H1 (cell line): ENCODE results near the gene DIPK1B. TPM values are rescaled to one million over a fixed set of nuclear protein-coding genes. Genes with fewer than 3 reads are reported as not detected.
A peak's percentile ranks its signal among the peaks of the same experiment; 100 is the strongest.

ENCODE experiments used
- CTCF ChIA-PET: fragments of 300-600 bp; sonication (Branson Sonifier 250); formaldehyde crosslinking; loops from one replicate; lab custom pipeline; 2021; ENCODE audit not compliant: partially characterized antibody; lab: Charles Lee
- POLR2A ChIA-PET: fragments of 300-600 bp; sonication (Branson Sonifier 250); formaldehyde crosslinking; loops from one replicate; lab custom pipeline; 2021; ENCODE audit warnings: inconsistent platforms; ENCODE audit not compliant: partially characterized antibody; lab: Charles Lee
- DNase-seq, 2 experiments: peaks; one replicate each; pipeline versions ENCODE4 v3.0.0 to v3.0.0-alpha.2; 2010 to 2022; ENCODE audit warnings: low spot score in 2 of 2, low read depth in 1 of 2, mixed read lengths in 1 of 2
- FAIRE-seq: peaks from 2 replicates; lab custom pipeline; 2011; peaks lifted over from hg19 to GRCh38; lab: Jason Lieb, UNC
- H2AFZ ChIP-seq: 2 replicates; pipeline ENCODE4 v1.8.1; 2012; ENCODE audit warnings: low read length, inconsistent platforms
- H2AK5ac ChIP-seq: 2 replicates; pipeline ENCODE4 v1.6.1; 2013; ENCODE audit warnings: low read depth, low read length
- H2BK120ac ChIP-seq: replicated peaks from 2 replicates; pipeline ENCODE3; 2013; ENCODE audit warnings: low read depth, low read length, inconsistent platforms
- H2BK12ac ChIP-seq: 2 replicates; pipeline ENCODE4 v1.6.1; 2013; ENCODE audit warnings: low read depth, low read length
- H2BK15ac ChIP-seq: 2 replicates; pipeline ENCODE4 v1.6.1; 2013; ENCODE audit warnings: low read length
- H2BK20ac ChIP-seq: 2 replicates; pipeline ENCODE4 v1.6.1; 2013; ENCODE audit warnings: low read length
- H2BK5ac ChIP-seq: 2 replicates; pipeline ENCODE4 v1.6.1; 2013; ENCODE audit warnings: low read depth, low read length
- H3K14ac ChIP-seq: 2 replicates; pipeline ENCODE4 v1.6.1; 2013; ENCODE audit warnings: inconsistent platforms; ENCODE audit not compliant: insufficient read length
- H3K18ac ChIP-seq: 2 replicates; pipeline ENCODE4 v1.6.1; 2013; ENCODE audit warnings: low read length; ENCODE audit errors: extremely low read depth
- H3K23ac ChIP-seq: 2 replicates; pipeline ENCODE4 v1.6.1; 2013; ENCODE audit warnings: inconsistent platforms; ENCODE audit not compliant: insufficient read length
- H3K23me2 ChIP-seq: 2 replicates; pipeline ENCODE4 v1.6.1; 2013; ENCODE audit warnings: low read depth, low read length
- H3K27ac ChIP-seq: 2 replicates; pipeline ENCODE4 v1.6.1; 2011; ENCODE audit warnings: low read depth, low read length, inconsistent platforms
- H3K27me3 ChIP-seq, 4 experiments: replicated peaks in 1 of 4; 1 replicate in 1 of 4; 2 replicates in 3 of 4; pipeline versions ENCODE4 v1.6.1 to v1.8.1; 2011 to 2013; ENCODE audit warnings: low read length in 3 of 4, mild to moderate bottlenecking in 3 of 4, inconsistent platforms in 2 of 4, mixed read lengths in 2 of 4, moderate library complexity in 1 of 4; ENCODE audit not compliant: control insufficient read depth in 3 of 4, insufficient read depth in 3 of 4; ENCODE audit errors: extremely low read depth in 1 of 4
- H3K36me3 ChIP-seq, 4 experiments: 2 replicates each; pipeline versions ENCODE4 v1.6.1 to v1.8.1; 2011 to 2013; ENCODE audit warnings: mild to moderate bottlenecking in 4 of 4, low read length in 3 of 4, moderate library complexity in 2 of 4, control low read depth in 1 of 4, inconsistent platforms in 1 of 4; ENCODE audit not compliant: insufficient read depth in 4 of 4, control insufficient read depth in 2 of 4
- H3K4ac ChIP-seq: replicated peaks from 2 replicates; pipeline ENCODE3; 2013; ENCODE audit warnings: low read length, low read depth, mixed read lengths, inconsistent platforms; ENCODE audit not compliant: insufficient read length
- H3K4me1 ChIP-seq, 4 experiments: replicated peaks in 1 of 4; 1 replicate in 1 of 4; 2 replicates in 3 of 4; pipeline versions ENCODE4 v1.6.1 to v1.8.1; 2011 to 2013; ENCODE audit warnings: low read length in 3 of 4, inconsistent platforms in 2 of 4, mixed read lengths in 1 of 4; ENCODE audit not compliant: insufficient read depth in 4 of 4, control insufficient read depth in 3 of 4
- H3K4me2 ChIP-seq, 2 experiments: 2 replicates each; pipeline versions ENCODE4 v1.6.1 to v1.8.1; 2011 to 2013; ENCODE audit warnings: low read depth in 2 of 2, low read length in 2 of 2, control low read depth in 1 of 2, inconsistent platforms in 1 of 2, mild to moderate bottlenecking in 1 of 2; ENCODE audit not compliant: insufficient read depth in 1 of 2
- H3K4me3 ChIP-seq, 4 experiments: fragments of 200-600, 300-600 bp in 1 of 4; sonication (generic), shearing (Covaris generic), sonication (Bioruptor Twin) in 1 of 4; 2 replicates each; pipeline versions ENCODE4 v1.5.1 to v1.8.1; 2011 to 2016; ENCODE audit warnings: low read length in 4 of 4, low read depth in 3 of 4, control low read depth in 2 of 4, inconsistent platforms in 2 of 4, mild to moderate bottlenecking in 2 of 4, mixed read lengths in 1 of 4, moderate library complexity in 1 of 4; ENCODE audit not compliant: insufficient read depth in 2 of 4; ENCODE audit errors: extremely low read depth in 1 of 4
- H3K56ac ChIP-seq: replicated peaks from 2 replicates; pipeline ENCODE3; 2013; ENCODE audit warnings: low read depth, mild to moderate bottlenecking, mixed read lengths, low read length, inconsistent platforms; ENCODE audit not compliant: insufficient read length
- H3K79me1 ChIP-seq: 2 replicates; pipeline ENCODE4 v1.6.1; 2013; ENCODE audit warnings: low read depth, low read length, control low read depth
- H3K79me2 ChIP-seq, 2 experiments: 2 replicates each; pipeline versions ENCODE4 v1.6.1 to v1.8.1; 2012 to 2013; ENCODE audit warnings: low read length in 2 of 2, mild to moderate bottlenecking in 2 of 2, inconsistent platforms in 1 of 2; ENCODE audit not compliant: insufficient read depth in 2 of 2, control insufficient read depth in 1 of 2
- H3K9ac ChIP-seq, 4 experiments: replicated peaks in 1 of 4; 1 replicate in 1 of 4; 2 replicates in 3 of 4; pipeline versions ENCODE4 v1.6.1 to v1.8.1; 2011 to 2013; ENCODE audit warnings: low read depth in 3 of 4, low read length in 3 of 4, control low read depth in 2 of 4, mild to moderate bottlenecking in 2 of 4, moderate library complexity in 2 of 4, inconsistent platforms in 1 of 4; ENCODE audit errors: extremely low read depth in 1 of 4
- H3K9me3 ChIP-seq, 2 experiments: 2 replicates each; pipeline versions ENCODE4 v1.6.1 to v1.8.1; 2012 to 2013; ENCODE audit warnings: mild to moderate bottlenecking in 2 of 2, moderate library complexity in 2 of 2, control low read depth in 1 of 2, inconsistent platforms in 1 of 2, low read depth in 1 of 2, low read length in 1 of 2, mixed read lengths in 1 of 2; ENCODE audit not compliant: insufficient read depth in 2 of 2
- H4K20me1 ChIP-seq, 2 experiments: replicated peaks in 1 of 2; 2 replicates each; pipeline versions ENCODE3 to v1.8.1; 2011 to 2013; ENCODE audit warnings: inconsistent platforms in 2 of 2, low read length in 2 of 2, mild to moderate bottlenecking in 1 of 2; ENCODE audit not compliant: insufficient read depth in 2 of 2, control insufficient read depth in 1 of 2
- H4K5ac ChIP-seq: 2 replicates; pipeline ENCODE4 v1.6.1; 2013; ENCODE audit warnings: low read length, low read depth, mixed read lengths, inconsistent platforms; ENCODE audit not compliant: insufficient read length
- H4K8ac ChIP-seq: 2 replicates; pipeline ENCODE4 v1.8.0; 2013; ENCODE audit warnings: mild to moderate bottlenecking, moderate library complexity, low read length, inconsistent platforms; ENCODE audit not compliant: insufficient read depth; ENCODE audit errors: extremely low read depth
- H4K91ac ChIP-seq: replicated peaks from 2 replicates; pipeline ENCODE3; 2013; ENCODE audit warnings: low read length, mixed read lengths, inconsistent platforms; ENCODE audit not compliant: insufficient read length
- CHD2 ChIP-seq: IDR thresholded peaks from 2 replicates; pipeline ENCODE4 v1.6.1; 2012; ENCODE audit warnings: low read length, improper control_type of control experiment
- FOSL1 ChIP-seq: IDR thresholded peaks from 2 replicates; pipeline ENCODE4 v1.6.1; 2011; ENCODE audit warnings: mild to moderate bottlenecking, low read depth, low read length, moderate library complexity; ENCODE audit not compliant: insufficient read depth
- PHF8 ChIP-seq: fragments of 200-600 bp; sonication (generic); conservative IDR thresholded peaks from 2 replicates; pipeline ENCODE4 v1.7.1; 2012; ENCODE audit warnings: low read depth, mild to moderate bottlenecking, inconsistent platforms, low read length, moderate library complexity
- TCF12 ChIP-seq: IDR thresholded peaks from 2 replicates; pipeline ENCODE4 v1.6.1; 2011; ENCODE audit warnings: low read depth, mild to moderate bottlenecking, low read length
- WGBS, 2 experiments: shearing (Covaris generic) in 1 of 2; methylation state at CpG; one replicate each; pipeline versions ENCODE4 v1.1.6 to v1.1.7; 2013 to 2015; ENCODE audit warnings: low lambda C conversion rate in 2 of 2, mixed read lengths in 2 of 2, inconsistent platforms in 1 of 2, low coverage in 1 of 2, missing lambda C conversion rate in 1 of 2; ENCODE audit not compliant: insufficient replicate concordance in 2 of 2, insufficient coverage in 1 of 2, insufficient read length in 1 of 2; ENCODE audit errors: extremely low coverage in 1 of 2, missing lambda C conversion rate in 1 of 2; 5-methylcytosine and 5-hydroxymethylcytosine counted together
- polyA plus RNA-seq, 7 experiments: library from polyadenylated mRNA; depleted of rRNA in 3 of 7; stranded (reverse) in 5 of 7; unstranded in 2 of 7; fragments of >200 nt in 5 of 7; fragments of 200-250 nt in 2 of 7; gene quantifications; 1 replicate in 5 of 7; 2 replicates in 1 of 7; 4 replicates in 1 of 7; pipeline versions ENCODE4 v1.2.1 to v1.2.3, GENCODE V29; 2011 to 2013; ENCODE audit warnings: missing spikeins in 2 of 7, mixed read lengths in 2 of 7
- total RNA-seq: library from RNA; stranded (reverse); fragmentation: NEBNext Ultra II Directional; extraction: Animal tissue kit (Norgen Biotek cat#: 25700); gene quantifications from 2 replicates; pipeline ENCODE4 v1.2.1, GENCODE V29; 2021

Gene DIPK1B
- total and polyA plus RNA-seq, 2 of the 8 experiments (the other 6 are each of a cell fraction or from before 2014, with no cell fraction given): 32.3 to 64.8 TPM

GRCh38 chr9:136712690-136713544 is 545 bp downstream of the DIPK1B start:
- DNase-seq: no peak
- peak overlapping the region; percentile 80 to 90 for H3K4me2 ChIP-seq
- no peak overlapping the region for H2BK120ac ChIP-seq
- H3K79me1 ChIP-seq: peaks cover 21% of the 10 kb centered on the region
- peak overlapping the region; percentile 20 to 84 (median 54) for H3K9ac ChIP-seq
- POLR2A ChIA-PET: interaction anchor here (1.2 to 11.2 kb wide), 3 partner anchors 9 to 19 kb away, joined by 3 to 223 read pairs (median 46); no protein-coding TSS in a partner anchor
- H2BK5ac ChIP-seq: no peak overlapping the region
- TF ChIP-seq TCF12 (no peak), PHF8 (peak; percentile 56; the same call in 1 of the 2 replicates), FOSL1 (no peak), CHD2 (no peak)
- TF ChIP-seq, all 59 proteins: peak for 1
- H3K18ac ChIP-seq: peak overlapping the region; percentile 19; the same call in 1 of the 2 replicates
- no peak overlapping the region for H3K56ac ChIP-seq
- no peak overlapping the region for H3K14ac ChIP-seq
- no peak overlapping the region for H4K91ac ChIP-seq
- FAIRE-seq: no peak
- no peak overlapping the region; the same call in 1 of the 2 replicates for H3K27ac ChIP-seq
- peaks cover 0 to 4% (median 3%) of the 10 kb centered on the region in 4 experiments; a peak in 4 of 7 replicates for H3K27me3 ChIP-seq
- no peak overlapping the region for H2AFZ ChIP-seq
- no peaks in the 10 kb centered on the region for H3K36me3 ChIP-seq
- CTCF ChIA-PET: interaction anchor here (1.4 to 9.2 kb wide), 4 partner anchors 9 to 18 kb away, joined by 3 to 62 read pairs (median 6); no protein-coding TSS in a partner anchor
- H3K23me2 ChIP-seq: peaks cover 3% of the 10 kb centered on the region; the same call in 1 of the 2 replicates
- peak overlapping the region; percentile 53; the same call in 1 of the 2 replicates for H2AK5ac ChIP-seq
- H3K23ac ChIP-seq: no peak overlapping the region
- peak overlapping the region; percentile 56 to 94 (median 76) for H3K4me3 ChIP-seq
- H2BK12ac ChIP-seq: no peak overlapping the region
- H3K4me1 ChIP-seq: peaks cover 0 to 12% (median 6%) of the 10 kb centered on the region in 4 experiments; a peak in 5 of 7 replicates
- H2BK15ac ChIP-seq: no peak overlapping the region
- peaks cover 0 to 11% of the 10 kb centered on the region in 2 experiments; a peak in 1 of 4 replicates for H3K79me2 ChIP-seq
- H2BK20ac ChIP-seq: no peak overlapping the region
- H3K4ac ChIP-seq: no peak overlapping the region
- whole genome bisulfite sequencing, 2 experiments: 21% methylated on average over 27 of the region's 56 CpGs; no CpG with 5 or more reads in 1 of the 2 experiments
- H4K8ac ChIP-seq: no peak overlapping the region
- peaks cover 13% of the 10 kb centered on the region in 2 experiments for H4K20me1 ChIP-seq
- H4K5ac ChIP-seq: no peak overlapping the region
- H3K9me3 ChIP-seq: no peaks in the 10 kb centered on the region
